Right atrium auricular region (tissue), 2 donors: ENCODE measurements around the gene ASIC5. TPM values are rescaled to one million over a fixed set of nuclear protein-coding genes. Genes with fewer than 3 reads are reported as not detected.
"Not testable (repeated sequence)": the region's sequence is repeated elsewhere in the genome, so short reads cannot be mapped to it uniquely, and the experiment has no call there.

Source experiments
- DNase-seq: peaks from one replicate; pipeline ENCODE4 v3.0.0-alpha.2; 2019; ENCODE audit warnings: low spot score
- H3K27ac ChIP-seq, 2 donors: fragments of 200-600 bp; sonication (generic); 1 replicate in 1 of 2; 2 replicates in 1 of 2; pipeline ENCODE4 v1.5.1; 2016 to 2019
- H3K27me3 ChIP-seq, 2 donors: fragments of 200-600 bp; sonication (generic); one replicate each; pipeline versions ENCODE4 v1.5.1 to v1.6.0; 2017 to 2019
- H3K36me3 ChIP-seq: fragments of 200-600 bp; sonication (generic); one replicate; pipeline ENCODE4 v1.5.1; 2016
- H3K4me1 ChIP-seq, 2 donors: fragments of 200-600 bp; sonication (generic); one replicate each; pipeline versions ENCODE4 v1.5.1 to v1.6.0; 2017 to 2019
- H3K4me3 ChIP-seq, 2 donors: fragments of 200-600 bp; sonication (generic); 1 replicate in 1 of 2; 2 replicates in 1 of 2; pipeline ENCODE4 v1.5.1; 2017 to 2019; ENCODE audit warnings: mild to moderate bottlenecking in 1 of 2, moderate library complexity in 1 of 2
- H3K9me3 ChIP-seq, 2 donors: fragments of 200-600 bp; sonication (generic); one replicate each; pipeline ENCODE4 v1.5.1; 2019
- total RNA-seq, 2 donors: library from RNA; depleted of rRNA; stranded (reverse); fragments of >200 nt; gene quantifications; one replicate each; pipeline ENCODE4 v1.1.0, GENCODE V29; 2016
- TF ChIP-seq, protein P1 (sequence below), 2 donors: fragments of 200-600 bp; sonication (generic); IDR thresholded peaks; one replicate each; pipeline ENCODE4 v1.5.1; 2019; ENCODE audit warnings: antibody characterized with exemption in 2 of 2

Gene ASIC5
- total RNA-seq, 2 donors from 2014 or later = not detected

DNA sequence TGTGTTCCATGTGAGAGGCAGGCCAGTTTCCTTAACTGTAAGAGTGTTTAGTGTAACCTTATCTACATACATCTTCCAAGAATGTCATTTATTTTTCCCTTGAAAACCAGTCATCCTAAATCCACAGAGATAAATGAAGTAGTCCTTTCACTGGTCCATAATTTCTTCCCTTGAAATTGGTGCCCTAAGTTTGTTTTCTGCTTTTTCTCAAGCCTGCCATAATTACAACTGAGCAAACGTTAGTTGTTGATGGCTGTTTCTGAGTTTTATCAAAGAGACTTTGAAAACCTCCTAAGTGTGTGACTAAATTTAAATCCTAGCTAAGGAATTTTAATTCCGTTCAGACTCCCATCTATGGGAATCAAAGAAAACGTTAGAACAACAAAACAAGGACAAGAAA is 33.8 kb upstream of the ASIC5 start:
- H3K27me3 ChIP-seq = no peaks in the 10 kb centered on the region
- no peak for DNase-seq
- no peaks in the 10 kb centered on the region for H3K4me1 ChIP-seq
- TF ChIP-seq, protein P1, sequence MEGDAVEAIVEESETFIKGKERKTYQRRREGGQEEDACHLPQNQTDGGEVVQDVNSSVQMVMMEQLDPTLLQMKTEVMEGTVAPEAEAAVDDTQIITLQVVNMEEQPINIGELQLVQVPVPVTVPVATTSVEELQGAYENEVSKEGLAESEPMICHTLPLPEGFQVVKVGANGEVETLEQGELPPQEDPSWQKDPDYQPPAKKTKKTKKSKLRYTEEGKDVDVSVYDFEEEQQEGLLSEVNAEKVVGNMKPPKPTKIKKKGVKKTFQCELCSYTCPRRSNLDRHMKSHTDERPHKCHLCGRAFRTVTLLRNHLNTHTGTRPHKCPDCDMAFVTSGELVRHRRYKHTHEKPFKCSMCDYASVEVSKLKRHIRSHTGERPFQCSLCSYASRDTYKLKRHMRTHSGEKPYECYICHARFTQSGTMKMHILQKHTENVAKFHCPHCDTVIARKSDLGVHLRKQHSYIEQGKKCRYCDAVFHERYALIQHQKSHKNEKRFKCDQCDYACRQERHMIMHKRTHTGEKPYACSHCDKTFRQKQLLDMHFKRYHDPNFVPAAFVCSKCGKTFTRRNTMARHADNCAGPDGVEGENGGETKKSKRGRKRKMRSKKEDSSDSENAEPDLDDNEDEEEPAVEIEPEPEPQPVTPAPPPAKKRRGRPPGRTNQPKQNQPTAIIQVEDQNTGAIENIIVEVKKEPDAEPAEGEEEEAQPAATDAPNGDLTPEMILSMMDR (IDR thresholded peaks at IDR 0.05) = no peak
- H3K4me3 ChIP-seq = no peak overlapping the region
- no peaks in the 10 kb centered on the region for H3K36me3 ChIP-seq
- no peaks in the 10 kb centered on the region for H3K9me3 ChIP-seq
- no peak overlapping the region for H3K27ac ChIP-seq

- not testable (repeated sequence) for H3K27ac ChIP-seq, H3K9me3 ChIP-seq, H3K4me1 ChIP-seq, DNase-seq, H3K27me3 ChIP-seq, H3K36me3 ChIP-seq, H3K4me3 ChIP-seq
These were observed 32.3 kb upstream of the ASIC5 start for GRCh38 chr4:155898371-155898770.

DNA sequence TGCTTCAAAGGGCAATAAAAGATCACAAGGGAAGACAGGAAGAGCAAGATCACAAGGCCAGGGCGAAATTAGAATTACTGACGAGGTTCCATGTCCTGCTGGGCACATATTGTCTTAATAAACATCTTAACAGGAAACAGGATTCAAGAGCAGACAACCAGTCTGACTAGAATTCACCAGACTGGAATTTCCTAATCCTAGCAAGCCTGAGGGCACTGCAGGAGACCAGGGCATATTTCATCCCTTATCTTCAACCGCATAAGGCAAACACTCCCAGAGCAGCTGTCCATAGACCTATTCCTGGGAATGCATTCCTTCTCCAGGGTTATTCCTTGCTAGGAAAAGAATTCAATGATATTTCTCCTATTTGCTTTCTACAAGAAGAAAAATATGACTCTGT is 25.0 kb upstream of the ASIC5 start:
- Histone ChIP-seq H3K27me3 (no peaks in the 10 kb centered on the region), H3K27ac (no peak overlapping the region), H3K4me1 (no peaks in the 10 kb centered on the region), H3K9me3 (no peaks in the 10 kb centered on the region), H3K4me3 (no peak overlapping the region), H3K36me3 (no peaks in the 10 kb centered on the region)
- TF ChIP-seq, protein P1 (IDR thresholded peaks at IDR 0.05) = no peak
- DNase-seq = no peak

GRCh38 chr4:155889946-155890345 is 23.9 kb upstream of the ASIC5 start:
- no peaks in the 10 kb centered on the region for H3K36me3 ChIP-seq
- DNase-seq = no peak
- H3K4me3 ChIP-seq = no peak overlapping the region
- no peak overlapping the region for H3K27ac ChIP-seq
- no peaks in the 10 kb centered on the region for H3K4me1 ChIP-seq
- H3K27me3 ChIP-seq = no peaks in the 10 kb centered on the region
- TF ChIP-seq, protein P1 (IDR thresholded peaks at IDR 0.05) = no peak
- H3K9me3 ChIP-seq = no peaks in the 10 kb centered on the region

DNA sequence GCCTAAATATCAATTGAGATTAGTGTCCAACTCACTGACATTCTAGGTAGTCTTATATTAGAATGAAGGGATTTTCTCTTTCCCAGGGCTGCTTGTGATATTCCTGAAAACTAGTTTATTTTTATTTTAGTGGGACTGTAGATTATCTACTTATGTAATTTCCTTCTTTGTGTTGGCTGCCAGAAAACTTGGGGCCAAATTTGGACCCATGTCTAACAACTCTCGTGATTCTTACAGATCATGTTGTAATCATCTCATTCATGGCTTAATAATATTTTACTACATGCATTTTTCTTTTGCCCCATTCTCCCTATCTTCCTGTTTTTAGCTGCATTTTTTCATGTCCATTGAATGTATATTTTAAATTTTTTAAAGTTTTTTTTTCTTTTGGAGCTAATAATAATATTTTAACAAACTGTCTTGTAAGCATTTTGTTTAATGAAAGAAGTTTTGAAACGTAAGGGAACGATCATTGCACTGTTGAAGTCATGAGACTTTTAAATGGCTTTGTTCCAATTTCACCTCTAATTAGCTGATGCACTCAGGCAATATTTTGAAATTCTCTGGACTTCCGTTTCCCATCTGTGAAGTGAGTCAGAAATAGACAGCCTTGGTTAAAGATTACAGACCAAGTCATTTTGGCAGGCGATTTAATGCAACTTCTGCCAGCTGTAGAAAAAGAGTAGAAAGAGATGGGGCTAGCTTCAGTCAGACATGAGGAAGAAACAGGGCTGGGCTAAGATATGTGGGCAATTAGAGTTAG is 23.1 kb upstream of the ASIC5 start:
- Histone ChIP-seq H3K9me3 (no peaks in the 10 kb centered on the region), H3K27ac (no peak overlapping the region), H3K27me3 (no peaks in the 10 kb centered on the region), H3K36me3 (no peaks in the 10 kb centered on the region), H3K4me3 (no peak overlapping the region), H3K4me1 (no peaks in the 10 kb centered on the region)
- TF ChIP-seq, protein P1 (IDR thresholded peaks at IDR 0.05) = no peak
- DNase-seq = no peak

GRCh38 chr4:155887847-155888570 is 21.9 kb upstream of the ASIC5 start:
- TF ChIP-seq, protein P1 (IDR thresholded peaks at IDR 0.05) = no peak
- no peaks in the 10 kb centered on the region for H3K36me3 ChIP-seq
- H3K4me1 ChIP-seq = no peaks in the 10 kb centered on the region
- no peaks in the 10 kb centered on the region for H3K27me3 ChIP-seq
- H3K9me3 ChIP-seq = no peaks in the 10 kb centered on the region
- DNase-seq = no peak
- no peak overlapping the region for H3K4me3 ChIP-seq
- no peak overlapping the region for H3K27ac ChIP-seq
